VCaP (cell line): ENCODE measurements around the gene DDAH1.

Experiments
- H3K27ac ChIP-seq: fragments of 450-650 bp; 2 replicates; pipeline ENCODE4 v1.5.1; 2017
- CTCF ChIP-seq: fragments of 450-650 bp; conservative IDR thresholded peaks from 2 replicates; pipeline ENCODE4 v1.5.1; 2017; ENCODE audit warnings: mild to moderate bottlenecking, moderate library complexity

DDAH1 gene

GRCh38 chr1:85300140-85300539, 164.8 kb downstream of the DDAH1 start:
- TF ChIP-seq CTCF: no peak
- no peak overlapping the region for H3K27ac ChIP-seq

GRCh38 chr1:85297855-85298629, 166.9 kb downstream of the DDAH1 start:
- no peak for TF ChIP-seq CTCF

DNA sequence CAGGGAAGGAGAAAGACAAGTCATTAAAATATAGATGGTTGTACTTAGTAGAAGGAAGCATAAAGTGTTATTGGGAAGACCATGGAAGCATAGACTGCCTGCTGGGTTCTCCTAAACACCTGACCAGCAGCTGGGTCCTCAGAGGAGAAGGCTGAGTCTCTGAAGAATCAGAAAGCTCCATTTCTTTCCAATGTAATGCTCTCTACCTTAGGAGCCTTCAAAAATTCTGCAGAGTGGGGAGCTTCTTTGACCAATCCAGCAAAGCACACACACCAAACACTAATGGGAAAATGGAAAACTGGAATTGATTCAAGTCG, 167.5 kb downstream of the DDAH1 start:
- peak overlapping the region; percentile 95 for H3K27ac ChIP-seq
- no peak for TF ChIP-seq CTCF

More at GRCh38 chr1:85297855-85298629, 166.9 kb downstream of the DDAH1 start:
- peak overlapping the region; percentile 95 for H3K27ac ChIP-seq

GRCh38 chr1:85296980-85297379, 168.0 kb downstream of the DDAH1 start:
- peak overlapping the region; percentile 95 for H3K27ac ChIP-seq

DNA sequence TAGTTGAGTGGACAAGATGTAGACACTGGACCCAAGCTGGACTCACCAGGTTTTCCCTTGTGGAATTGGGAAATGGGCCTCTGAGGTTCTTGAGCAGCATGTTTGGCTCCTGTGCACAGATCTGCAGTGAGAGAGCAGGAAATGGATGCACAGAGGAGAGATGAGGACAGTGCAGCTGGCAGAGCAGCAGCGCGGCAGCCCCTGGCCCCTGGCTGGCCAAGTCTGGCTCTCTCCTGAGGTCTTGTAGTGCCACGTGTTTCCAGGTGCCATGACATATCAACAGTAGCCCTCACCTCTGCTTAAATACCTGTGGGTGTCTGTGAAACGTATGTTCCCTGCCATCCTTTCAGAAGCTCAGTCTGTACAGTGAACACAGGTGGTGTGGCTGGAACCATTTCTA, 169.3 kb downstream of the DDAH1 start:
- TF ChIP-seq CTCF: no peak
- H3K27ac ChIP-seq: no peak overlapping the region

More at GRCh38 chr1:85296980-85297379, 168.0 kb downstream of the DDAH1 start:
- no peak for TF ChIP-seq CTCF

- TF ChIP-seq CTCF: no peak
- no peak overlapping the region for H3K27ac ChIP-seq
Observed at GRCh38 chr1:85295006-85295431, 169.9 kb downstream of the DDAH1 start.

- TF ChIP-seq CTCF: no peak
Observed at GRCh38 chr1:85290826-85291225, 174.1 kb downstream of the DDAH1 start.

More at GRCh38 chr1:85290826-85291225, 174.1 kb downstream of the DDAH1 start:
- H3K27ac ChIP-seq: no peak overlapping the region
